HG03175 (cell line): ENCODE results near the gene SMPD3.

Experiments
- ATAC-seq: cut with Tn5 transposase; IDR thresholded peaks from one replicate; pipeline ENCODE4 v1.9.1; 2021; ENCODE audit warnings: mild to moderate bottlenecking, moderate library complexity; ENCODE audit not compliant: unreplicated experiment

SMPD3 gene

DNA sequence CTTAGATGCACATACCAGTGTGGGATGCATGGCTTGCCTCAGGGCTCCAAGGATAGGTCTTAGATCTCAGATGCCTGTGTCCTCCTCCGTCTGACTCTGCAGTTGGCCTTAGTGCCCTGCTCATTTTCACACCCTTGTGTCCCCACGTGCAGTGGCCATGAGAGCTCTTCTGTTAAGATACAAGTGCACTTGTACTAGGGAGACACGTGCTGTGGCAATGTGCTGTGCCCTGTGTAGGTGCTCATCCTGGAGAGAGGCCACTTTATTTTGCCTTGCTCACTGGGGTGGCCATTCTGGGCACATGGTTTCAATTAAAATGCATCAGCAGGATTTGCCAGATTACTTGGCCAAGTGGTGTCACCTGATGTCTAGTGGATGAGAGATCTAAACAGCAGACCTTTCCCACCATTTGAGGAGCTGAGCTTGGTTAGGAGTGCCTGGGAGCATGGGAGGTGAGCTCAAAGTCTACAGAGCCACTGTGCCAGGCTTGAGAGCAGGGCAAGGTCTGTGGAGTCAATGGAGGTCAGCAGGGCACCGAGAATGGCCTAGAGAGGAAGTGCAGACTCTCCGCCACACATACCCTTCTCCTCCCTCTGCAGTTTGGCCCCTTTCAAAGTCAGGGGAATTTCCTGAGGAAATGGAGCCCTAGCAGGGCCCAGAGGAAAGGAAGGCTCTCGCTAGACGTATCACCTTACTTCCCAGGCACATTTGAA lies 25.2 kb upstream of the SMPD3 start:
- no peak for ATAC-seq

DNA sequence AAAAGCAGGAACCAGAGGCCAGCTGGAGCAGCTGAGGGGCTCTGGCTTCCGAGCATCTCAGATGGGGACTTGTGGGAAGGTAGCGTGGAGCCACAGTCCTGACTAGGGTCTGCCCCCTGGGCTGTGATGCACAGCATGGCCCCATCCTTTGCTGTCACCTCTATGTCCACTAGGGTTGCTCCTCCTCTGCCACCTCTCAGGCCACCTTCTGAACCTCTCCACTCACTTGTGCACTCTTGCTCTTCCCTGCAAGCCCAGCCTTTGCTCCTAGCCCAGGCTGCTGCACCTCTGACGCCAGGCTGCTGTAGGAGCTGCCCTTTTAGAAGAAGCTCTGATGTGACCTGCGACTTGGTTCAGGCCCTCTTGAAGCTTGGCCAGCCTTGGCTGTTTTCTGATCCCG lies 24.3 kb upstream of the SMPD3 start:
- ATAC-seq = no peak

GRCh38 chr16:68470461-68471150 lies 22.3 kb upstream of the SMPD3 start:
- peak; percentile 95 for ATAC-seq

DNA sequence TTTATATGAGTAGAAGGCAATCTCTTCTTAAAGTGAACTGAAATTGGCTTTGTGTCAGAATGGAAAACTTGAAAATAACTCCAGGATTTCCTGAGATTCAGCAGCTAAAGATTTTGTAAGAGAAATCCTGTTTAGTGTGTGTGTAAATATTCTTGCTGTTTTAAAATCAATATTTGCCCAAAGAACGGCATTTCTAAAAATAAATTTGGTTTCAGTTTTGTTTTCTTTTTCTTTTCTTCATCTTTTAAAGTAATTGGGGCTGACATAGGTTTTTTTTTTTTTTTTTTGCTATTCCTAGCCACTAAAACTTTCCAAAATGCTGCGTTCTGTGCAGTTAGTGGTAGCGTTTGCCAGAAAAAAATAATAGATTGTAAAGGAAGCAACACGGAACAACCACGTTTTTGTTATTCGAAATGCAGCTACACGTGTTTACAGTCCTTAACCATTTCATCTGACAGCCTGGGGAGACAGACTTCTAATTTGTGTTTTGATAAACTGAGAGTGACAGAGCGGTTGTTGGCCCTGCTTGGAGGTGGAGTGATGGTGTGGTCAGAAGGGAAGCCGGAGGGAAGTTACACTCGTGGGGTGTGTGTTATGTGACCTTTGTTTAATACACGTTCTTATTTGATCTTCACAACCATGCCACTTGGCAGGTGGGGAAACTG lies 21.6 kb upstream of the SMPD3 start:
- ATAC-seq = peak; percentile 16

GRCh38 chr16:68468842-68469241 lies 20.5 kb upstream of the SMPD3 start:
- no peak for ATAC-seq

DNA sequence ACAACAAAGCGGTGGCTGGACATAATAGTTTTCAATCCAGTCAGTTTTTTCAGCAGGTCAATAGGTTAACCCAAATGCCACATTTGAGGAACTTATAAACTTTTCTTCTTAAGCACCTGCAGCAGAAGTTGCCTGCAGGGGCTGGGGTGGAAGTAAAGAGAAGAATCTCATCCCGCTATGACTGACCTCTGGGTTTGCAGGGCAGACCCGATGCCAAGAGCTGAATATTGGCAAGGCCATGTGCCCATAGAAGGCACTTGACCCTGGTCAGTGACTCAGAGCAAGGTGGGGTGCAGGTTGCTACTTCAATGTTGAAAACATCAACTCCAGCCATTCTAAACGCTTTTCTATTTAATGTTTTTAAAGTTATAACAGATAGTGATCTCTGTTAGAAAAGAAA lies 17.9 kb upstream of the SMPD3 start:
- ATAC-seq = no peak

DNA sequence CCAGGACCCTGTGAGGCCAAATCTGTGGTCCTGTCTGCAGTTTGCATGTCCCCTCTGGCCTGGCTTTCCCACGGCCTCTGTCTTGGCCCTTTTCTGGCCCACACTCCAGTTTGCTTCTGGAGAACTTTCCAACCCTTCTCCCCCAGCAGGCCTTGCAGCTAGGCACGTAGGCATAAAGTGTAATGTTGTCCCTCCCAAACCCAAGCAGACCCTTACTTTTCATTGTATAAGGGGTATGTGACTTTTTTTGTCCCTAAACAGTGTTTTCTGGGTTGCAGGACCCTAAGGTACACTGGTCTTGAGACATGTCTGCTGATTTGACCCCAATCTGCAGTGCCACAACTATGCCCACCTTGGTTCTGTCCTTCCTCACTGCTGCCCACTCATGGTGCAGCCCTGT lies 15.6 kb upstream of the SMPD3 start:
- ATAC-seq = no peak

DNA sequence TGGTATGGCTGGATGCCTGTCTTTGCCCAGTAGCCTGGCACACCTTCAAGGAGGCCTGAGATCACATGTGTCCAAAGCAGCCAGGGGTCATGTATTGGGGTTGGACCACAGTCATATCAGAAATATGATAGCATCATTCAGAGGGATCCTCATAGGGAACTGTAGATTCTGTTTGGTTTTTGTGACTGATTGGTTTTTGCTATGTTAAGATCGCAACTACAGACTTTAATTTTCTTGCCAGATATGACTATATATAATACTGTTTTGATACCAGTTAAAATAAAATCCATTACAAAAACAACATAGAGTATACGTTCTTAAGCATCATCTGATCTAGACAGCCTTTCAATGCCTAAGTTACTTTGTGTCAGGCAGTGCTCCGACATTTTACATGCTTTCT lies 11.8 kb upstream of the SMPD3 start:
- no peak for ATAC-seq

- no peak for ATAC-seq
Measured at GRCh38 chr16:68459457-68459856, 11.1 kb upstream of the SMPD3 start.

DNA sequence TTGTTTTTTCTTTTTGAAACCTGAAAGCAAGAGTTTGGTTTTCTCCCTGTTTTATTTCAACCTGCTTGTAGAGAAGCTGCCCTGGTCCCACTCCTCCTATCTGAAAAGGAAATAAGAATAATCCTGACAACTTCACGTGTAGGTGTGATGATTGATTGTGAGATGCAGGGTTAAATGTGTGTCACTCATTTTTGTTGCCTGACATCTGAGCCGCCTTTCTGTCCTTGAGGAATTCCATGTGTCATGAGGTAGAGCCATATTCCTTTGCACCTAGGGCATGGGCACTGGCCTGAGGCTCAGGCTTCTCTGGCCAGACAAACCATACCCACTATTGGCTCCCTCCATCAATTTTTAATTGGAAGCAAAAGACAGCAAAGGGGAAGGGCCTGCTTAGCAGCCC lies 10.2 kb upstream of the SMPD3 start:
- no peak for ATAC-seq

- no peak for ATAC-seq
Measured at GRCh38 chr16:68458101-68458500, 9.8 kb upstream of the SMPD3 start.

DNA sequence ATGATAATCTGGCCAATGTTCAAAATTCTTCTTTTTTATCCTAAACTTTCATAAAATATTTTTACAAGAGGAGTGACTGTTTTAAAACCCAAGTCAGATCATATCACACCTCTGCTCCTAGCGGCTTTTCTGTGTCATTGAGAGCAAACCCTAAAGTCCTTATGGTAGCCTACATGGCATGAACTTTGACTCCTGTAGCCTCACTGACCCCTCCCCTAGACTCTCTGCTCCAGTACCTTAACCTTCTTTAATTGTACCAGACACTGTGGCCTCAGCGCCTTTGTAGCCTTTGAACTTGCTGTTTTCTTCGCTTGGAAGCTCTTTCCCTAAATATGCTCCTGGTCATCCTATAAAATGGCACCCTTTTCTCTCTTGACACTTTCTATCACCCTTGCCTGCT lies 7.3 kb upstream of the SMPD3 start:
- no peak for ATAC-seq

- ATAC-seq = no peak
Measured at GRCh38 chr16:68454920-68455435, 6.7 kb upstream of the SMPD3 start.

DNA sequence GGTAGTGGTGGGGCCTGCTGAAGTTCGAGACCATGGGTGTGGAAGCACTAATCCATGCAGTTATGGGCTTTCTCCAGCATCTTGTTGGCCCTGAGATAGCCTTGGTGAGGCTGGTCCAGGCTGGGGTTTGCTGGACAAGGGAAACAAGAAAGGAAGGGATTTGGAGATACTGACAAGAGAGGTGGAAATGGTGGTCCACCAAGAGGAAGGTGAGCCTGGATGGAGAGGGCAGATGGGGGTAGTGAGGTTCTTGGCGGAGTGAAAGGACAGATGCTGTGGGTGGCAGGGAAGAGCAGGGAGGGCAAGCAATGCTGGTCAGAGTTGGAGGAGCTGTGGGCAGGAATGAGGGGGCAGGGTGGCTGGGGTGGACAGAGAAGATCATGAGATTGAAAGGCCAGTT lies 5.5 kb upstream of the SMPD3 start:
- ATAC-seq = no peak

- ATAC-seq = no peak
Measured at GRCh38 chr16:68452176-68452575, 3.9 kb upstream of the SMPD3 start.

DNA sequence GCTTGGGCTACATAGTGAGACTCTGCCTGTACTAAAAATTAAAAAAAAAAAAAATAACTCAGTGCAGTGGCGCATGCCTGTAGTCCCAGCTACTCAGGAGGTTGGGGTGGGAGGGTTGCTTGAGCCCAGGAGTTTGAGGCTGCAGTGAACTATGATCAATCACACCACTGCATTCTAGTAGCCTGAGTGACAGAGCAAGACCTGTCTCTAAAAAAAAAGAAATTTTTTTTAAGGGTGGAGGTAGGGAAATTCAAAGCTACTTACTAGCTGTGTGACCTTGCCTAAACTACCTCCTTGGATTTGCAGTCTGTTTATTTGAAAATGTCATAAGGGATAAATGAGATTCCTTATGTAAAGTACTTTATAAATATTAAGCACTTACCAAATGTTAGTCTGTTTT lies 3.4 kb upstream of the SMPD3 start:
- no peak for ATAC-seq

- ATAC-seq = no peak
Measured at GRCh38 chr16:68450741-68451255, 2.5 kb upstream of the SMPD3 start.

- ATAC-seq = peak; percentile 10
Measured at GRCh38 chr16:68447653-68448359, 502 bp downstream of the SMPD3 start.

DNA sequence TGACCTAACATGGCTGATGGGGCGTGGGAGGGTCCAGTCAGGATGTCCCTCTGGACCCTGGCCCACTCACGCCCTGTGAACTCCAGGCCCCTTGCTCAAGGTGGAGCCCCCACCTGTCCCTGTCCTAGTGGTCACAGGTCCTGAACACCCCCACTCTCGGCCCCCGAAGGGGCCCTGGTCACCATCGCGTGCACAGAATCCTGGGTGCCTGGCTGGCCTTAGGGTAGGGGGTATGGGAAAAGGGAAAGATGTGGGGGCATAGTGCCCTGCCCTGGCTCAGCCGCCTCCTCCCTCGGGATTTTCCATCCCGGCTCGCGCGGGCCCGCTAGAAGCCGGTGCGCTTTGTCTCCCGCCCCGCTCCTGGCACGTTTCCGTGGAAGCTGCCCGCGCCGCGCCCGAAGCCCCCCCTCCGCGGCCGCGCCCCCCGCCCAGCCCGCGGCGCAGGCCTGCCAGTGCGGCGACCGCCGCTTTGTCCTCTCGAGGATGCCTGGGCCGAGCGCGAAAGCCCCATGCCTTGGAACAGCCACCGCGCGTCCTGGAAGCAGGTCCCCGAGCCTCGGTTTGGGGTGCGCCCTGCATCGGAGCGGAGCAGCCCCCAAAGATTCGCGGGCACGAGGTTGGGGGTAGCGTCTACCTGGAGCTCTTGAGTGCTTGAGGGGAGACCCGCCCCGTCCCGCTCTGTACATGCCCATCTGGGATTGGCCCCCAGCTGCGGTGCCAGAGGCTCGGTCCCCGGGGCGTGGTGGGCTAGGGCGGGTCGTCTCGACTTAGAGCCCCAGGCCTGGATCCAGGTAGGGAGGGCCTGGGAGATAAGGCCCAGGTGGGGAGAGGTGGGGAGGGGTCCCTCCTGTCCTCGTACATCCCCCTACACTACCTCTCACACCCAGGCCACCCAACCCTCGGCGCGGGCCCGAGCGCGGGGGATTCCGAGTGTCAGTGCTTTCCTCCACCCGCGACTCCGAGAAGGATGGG lies 1.3 kb downstream of the SMPD3 start:
- no peak for ATAC-seq

DNA sequence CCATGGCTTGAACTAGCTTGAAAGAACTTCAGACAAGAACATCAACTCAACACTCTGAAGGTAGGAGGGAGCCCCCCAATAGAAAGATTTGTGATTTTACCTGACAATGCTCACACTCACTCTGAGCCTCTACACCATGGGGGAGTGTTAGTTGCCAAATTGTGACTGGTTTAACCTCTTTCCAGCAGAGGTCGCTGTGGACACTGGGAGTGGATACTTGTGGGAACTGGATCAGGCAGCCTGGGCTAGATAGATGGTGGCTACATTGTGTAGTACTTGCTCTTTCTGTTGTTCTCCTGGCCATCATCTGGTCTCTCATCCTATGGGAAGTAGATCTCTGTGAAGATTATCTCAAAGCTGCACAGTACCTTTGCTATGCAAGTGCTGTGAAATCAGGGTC lies 2.9 kb downstream of the SMPD3 start:
- ATAC-seq = no peak
